NCI-H446 treated with DMSO at 0.1 percent for 48 hours (cell line): ENCODE results near the gene PTPN5.

ENCODE experiments used
- DNase-seq: peaks from one replicate; lab custom pipeline; 2025; lab: John Stamatoyannopoulos, UW

PTPN5 gene

GRCh38 chr11:18739685-18740084, 51.9 kb downstream of the PTPN5 start:
- DNase-seq, result no peak

- no peak for DNase-seq
These were observed 54.0 kb downstream of the PTPN5 start for GRCh38 chr11:18737642-18738041.

DNA sequence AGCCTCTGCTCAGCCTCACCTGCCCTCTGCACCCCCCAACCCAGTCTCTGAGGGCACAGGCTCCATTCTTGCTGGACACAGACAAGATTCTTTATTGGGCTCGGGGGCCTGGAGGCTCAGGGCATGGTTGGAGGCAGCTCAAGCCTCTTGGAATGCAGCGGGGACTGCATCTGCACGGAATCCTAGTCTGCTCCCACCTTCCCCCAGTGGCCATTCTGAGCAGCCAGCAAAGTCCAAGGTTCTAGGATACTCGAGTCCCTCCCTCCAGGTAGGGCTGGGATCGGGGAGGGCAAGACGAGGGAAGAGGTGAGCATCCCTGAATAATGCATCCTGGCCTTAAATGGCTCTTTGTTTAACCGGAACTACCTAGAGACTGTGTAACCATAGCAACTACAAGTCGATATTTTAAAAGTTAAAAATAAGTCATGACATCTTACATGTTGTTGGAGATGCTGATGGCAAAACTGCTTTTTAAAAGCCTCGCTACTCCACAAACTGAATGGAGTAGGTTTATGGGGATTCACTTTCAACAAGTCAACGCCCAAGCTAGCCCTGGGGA, 54.9 kb downstream of the PTPN5 start:
- DNase-seq, result no peak

DNA sequence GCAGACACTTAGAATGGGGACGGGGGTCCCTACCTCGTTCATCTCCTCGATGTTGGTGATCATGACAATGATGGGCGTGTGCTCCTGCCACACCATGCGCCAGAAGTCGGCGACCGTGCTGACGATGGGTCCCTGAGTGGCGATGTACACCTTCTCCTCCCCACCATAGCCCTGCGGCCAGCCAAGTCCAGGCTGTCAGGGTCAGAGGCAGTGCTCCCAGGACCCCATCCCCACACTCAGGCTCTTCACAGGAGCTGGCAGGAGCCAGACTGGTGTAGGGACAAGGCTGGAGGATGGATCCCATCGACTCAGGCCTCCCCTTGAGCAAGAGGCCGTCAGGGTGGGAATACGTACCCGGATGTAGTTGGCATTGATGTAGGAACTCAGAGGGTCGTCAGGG, 58.4 kb downstream of the PTPN5 start:
- DNase-seq, result no peak

GRCh38 chr11:18731949-18732821, 59.4 kb downstream of the PTPN5 start:
- no peak for DNase-seq

- DNase-seq, result no peak
These were observed 60.2 kb downstream of the PTPN5 start for GRCh38 chr11:18731441-18731840.

DNA sequence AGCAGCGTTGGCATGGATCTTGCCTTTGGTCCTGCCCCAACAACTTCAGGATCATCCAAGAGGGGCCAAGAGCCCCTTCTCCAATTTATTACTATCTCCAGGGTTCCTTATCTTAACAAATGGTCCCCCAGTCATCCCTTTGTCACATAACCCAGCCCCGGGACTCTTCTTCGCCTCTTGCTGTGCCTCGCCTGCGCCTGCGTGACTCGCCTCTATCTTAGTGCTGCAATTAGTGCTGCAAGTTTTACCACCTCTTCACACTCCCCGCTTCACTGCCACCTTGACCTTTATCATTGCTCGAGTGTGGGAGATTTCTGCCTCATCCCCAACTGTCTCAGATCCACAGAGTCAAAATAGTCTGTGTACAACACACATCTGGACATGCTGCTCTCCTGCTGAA, 61.6 kb downstream of the PTPN5 start:
- no peak for DNase-seq

DNA sequence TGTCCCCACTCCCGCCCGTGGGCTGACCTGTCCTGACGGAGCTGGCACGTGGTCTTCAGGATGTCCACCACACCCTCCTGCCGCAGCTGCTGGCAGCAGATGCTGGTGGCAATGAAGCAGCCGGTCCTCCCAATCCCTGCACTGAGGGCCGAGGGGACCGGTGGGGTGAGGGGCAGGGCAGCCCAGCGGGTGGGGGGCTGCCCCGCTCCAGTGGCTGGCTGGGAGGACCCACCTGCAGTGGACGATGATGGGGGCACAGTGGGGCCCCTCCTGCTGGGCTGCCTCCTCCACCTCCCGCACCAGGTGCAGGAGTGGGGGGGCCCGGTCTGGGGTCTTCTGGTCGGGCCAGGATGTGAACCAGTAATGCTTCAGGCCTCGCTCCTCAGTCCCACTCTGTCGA, 62.2 kb downstream of the PTPN5 start:
- no peak for DNase-seq

GRCh38 chr11:18728658-18729057, 62.9 kb downstream of the PTPN5 start:
- DNase-seq, result no peak

GRCh38 chr11:18727479-18728236, 63.9 kb downstream of the PTPN5 start:
- DNase-seq, result no peak

- DNase-seq, result no peak
These were observed 65.6 kb downstream of the PTPN5 start, which contains the start of gene IGSF22 for GRCh38 chr11:18726040-18726439. Gene IGSF22 (minus strand): TSS chr11:18726188. CDS start chr11:18724236, 1,952 bp downstream.

GRCh38 chr11:18723991-18724390, 67.6 kb downstream of the PTPN5 start:
- DNase-seq, result no peak

DNA sequence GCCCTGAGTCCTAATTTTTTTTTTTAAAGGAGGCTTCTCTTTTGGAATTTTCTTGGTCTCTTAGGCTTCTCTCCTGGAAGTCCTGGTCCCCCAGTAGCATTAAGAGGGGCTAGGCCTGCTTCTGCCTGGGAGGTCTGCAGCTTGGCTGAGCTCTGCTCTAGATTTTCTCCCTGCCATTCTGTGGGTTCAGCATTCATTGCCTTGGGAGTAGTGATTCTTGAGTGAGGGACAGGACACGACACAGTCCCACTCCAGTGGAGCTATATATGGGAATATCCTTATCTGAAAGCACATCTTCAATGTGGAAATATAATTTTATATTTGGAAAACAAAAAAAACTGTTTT, 69.3 kb downstream of the PTPN5 start:
- no peak for DNase-seq

GRCh38 chr11:18721561-18722292, 69.9 kb downstream of the PTPN5 start:
- no peak for DNase-seq

DNA sequence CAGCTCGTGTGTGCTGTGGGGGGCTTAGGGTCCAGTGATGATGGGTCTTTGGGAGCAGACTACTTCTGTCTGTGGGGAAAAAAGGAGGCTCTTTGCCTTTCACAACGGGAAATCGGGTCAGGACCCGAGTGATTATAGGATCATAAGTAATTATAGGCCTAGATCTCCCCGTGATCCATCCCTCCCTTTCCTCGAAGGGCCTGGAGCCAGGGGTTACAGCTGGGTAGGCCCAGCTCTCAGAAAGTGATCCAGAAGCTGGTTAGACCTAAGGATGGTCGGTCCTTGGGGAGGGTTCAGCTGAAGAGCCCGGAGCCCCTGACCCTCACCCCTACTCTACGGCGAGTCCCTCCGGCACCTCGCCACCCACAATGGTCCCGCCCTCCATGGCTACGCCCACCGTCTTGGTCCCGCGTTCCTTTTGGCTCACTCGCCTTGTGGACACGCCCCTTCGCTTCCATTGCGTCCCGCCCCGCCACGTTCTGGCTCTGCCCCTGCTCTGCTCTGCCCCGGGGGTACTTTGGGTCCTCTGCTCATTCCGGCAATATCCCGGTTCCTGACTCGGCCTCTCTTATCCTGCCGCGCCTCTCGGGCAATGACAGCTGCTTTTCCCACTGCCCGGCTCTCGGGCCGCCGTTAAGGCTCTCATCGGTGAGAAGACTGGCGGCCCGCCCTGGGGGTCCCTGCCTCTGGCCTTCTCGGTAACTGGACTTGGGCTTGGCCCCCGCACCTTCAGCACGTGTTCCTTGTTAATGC, 70.6 kb downstream of the PTPN5 start:
- DNase-seq, result peak; percentile 52

DNA sequence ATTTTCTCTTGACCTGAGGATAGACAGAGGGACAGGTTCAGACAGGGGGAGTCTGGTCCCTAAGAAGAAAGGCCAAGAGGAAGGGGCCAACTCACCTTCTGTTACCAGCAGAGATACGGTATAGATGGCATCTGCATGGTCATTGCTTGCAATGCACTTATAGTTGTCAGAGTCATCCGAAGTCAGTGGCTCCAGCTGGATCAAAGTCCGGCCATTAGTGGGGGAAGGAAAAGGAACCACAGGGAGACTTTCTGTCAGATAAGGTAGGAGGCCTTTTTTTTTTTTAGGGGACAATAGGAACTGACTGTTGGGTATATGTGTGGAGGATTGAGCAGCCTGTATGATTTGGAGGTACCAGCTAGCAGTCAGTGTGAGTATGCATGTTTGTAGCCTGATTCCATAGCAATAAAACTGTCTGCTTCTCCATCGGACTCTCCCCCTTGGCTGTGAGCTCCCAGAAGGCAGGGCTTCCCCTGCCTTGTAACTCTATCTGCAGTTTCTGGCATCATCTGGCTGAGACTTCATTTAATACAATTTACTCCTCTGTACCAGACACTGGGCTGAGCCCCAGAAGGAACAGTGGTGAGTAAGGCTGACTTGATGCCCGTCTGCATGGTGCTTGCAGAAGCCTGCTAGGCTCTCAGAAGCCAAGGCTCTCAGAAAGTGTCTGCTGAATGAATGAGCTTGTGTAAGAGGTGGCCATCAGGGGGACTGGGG, 71.3 kb downstream of the PTPN5 start:
- no peak for DNase-seq

DNA sequence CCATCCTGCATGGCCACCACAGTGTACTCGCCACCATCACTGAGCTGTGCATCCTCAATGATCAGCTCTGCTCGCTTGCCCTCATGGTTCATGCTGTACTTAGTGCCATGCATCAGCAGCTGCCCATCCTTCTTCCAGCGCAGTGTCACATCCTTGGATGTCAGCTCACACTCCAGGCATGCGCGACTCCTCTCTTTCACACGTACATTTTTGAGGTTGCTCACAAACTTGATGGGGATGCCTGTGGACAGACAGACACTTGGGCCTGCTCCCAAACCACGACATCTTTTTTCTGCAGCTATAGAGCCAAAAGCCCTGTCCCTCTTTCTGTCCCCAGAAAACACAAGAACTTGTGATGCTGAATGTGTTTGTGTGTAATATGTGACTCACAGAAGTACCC, 76.1 kb downstream of the PTPN5 start:
- no peak for DNase-seq

GRCh38 chr11:18714443-18714780, 77.2 kb downstream of the PTPN5 start:
- DNase-seq, result no peak

DNA sequence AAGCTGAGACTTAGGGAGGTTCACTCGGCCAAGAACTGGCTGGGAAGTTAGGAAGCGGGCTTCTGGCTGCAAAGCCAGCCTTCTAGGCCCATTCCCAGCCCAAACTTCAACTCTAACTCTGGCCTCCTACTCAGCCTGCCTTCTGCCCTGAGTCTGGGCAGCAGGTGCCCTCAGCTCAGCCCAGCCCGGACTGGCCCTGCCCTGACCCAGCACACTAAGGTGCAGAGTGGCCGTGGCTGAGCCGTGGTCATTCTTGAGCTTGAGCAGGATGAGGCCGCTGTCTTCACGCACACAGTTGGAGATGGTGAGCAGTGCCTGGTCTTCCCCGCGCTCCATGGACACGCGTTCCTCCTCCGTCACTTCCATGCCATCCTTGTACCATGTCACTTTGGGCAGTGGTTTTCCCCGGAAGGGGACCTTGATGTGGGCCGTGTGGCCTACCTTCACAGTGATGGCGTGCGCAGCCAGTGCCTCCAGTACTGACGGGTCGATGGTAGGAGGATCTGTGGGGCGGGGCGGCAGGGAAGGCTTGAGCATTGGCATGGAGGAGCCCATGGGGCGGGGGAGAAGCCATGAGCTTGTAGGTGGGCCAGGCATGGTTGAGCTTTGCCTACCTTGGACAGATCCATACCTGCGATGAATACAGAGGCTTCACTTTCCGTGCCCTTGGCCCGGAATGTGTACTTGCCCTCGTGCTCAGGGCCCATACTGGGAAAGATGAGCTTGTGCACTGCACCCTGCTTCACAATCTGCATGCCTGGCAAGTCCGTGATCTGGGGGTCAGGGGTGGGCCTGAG, 77.8 kb downstream of the PTPN5 start:
- DNase-seq, result no peak

DNA sequence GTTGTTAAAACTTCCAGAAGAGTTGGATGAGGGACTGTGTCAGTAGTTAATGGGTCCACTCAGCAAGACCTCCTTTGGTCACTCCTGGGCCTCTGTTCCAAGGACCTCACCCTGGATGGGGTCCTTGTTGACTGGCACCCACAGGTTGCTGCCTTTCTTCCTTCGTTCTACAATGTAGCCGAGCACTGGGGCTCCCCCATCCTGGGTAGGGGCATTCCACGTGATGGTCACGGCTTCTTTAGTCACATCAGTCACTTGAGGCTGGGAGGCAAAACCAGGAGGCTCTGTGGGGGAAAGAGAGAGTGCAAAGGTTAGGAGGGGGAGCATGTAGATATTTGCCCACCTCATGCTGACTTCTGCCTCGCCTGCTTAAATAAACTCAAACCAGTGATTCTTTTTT, 81.1 kb downstream of the PTPN5 start:
- DNase-seq, result no peak
